Breast epithelium (tissue), 3 donors: Measurements from ENCODE around the gene MIGA2.

Experiments used
- CTCF ChIP-seq, 3 donors: fragments of 450-650 bp; IDR thresholded peaks; one replicate each; pipeline ENCODE4 v1.5.1; 2016 to 2017; ENCODE audit warnings: antibody characterized with exemption in 3 of 3, mild to moderate bottlenecking in 3 of 3, moderate library complexity in 3 of 3
- POLR2A ChIP-seq: fragments of 450-650 bp; IDR thresholded peaks from one replicate; pipeline ENCODE4 v1.6.1; 2016; ENCODE audit warnings: antibody characterized with exemption, mild to moderate bottlenecking, moderate library complexity
- POLR2AphosphoS5 ChIP-seq, 3 donors: sonication (generic); formaldehyde crosslinking; IDR thresholded peaks; one replicate each; pipeline ENCODE4 v1.6.1; 2017; ENCODE audit warnings: antibody characterized with exemption in 3 of 3

DNA sequence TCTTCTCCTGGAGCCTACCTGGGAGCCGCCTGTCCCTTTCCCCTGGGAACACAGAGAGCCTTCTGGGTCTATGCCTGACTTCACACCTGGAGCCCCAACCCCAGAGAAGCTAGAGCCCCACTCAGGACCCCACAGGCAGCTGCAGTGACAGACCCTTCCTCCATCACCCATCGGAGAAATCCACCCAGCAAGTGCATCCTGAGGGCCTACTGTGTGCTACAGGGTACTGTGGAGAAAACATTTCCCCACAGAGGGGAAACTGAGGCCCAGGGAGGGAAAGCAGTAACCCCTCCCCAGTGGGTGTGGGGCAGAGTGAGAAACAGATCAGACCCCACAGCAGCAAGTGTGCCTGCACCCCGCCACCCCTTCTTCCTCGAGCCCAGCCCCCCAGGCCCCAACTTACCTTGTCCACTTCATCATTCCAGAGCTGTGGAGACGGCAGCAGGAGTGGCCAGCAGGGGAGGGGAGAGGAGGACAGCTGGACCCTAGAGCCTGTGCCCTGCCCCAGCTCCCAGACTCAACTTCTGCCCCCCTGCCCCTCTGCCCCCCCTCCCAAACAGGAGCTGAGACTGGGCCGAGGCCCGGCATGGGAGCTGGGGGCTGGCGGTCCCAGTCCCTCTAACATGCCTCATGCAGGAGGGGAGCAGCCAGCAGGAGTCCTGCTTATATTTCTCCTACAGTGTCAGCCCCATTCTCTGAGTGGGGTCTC lies 26.0 kb upstream of the MIGA2 start:
- TF ChIP-seq CTCF (IDR thresholded peaks at IDR 0.05) (no peak), POLR2A (no peak), POLR2AphosphoS5 (IDR thresholded peaks at IDR 0.05) (no peak)
